DMS79 (cell line): ENCODE results near the gene PSMD5.

Experiments
- DNase-seq: peaks from one replicate; lab custom pipeline; 2025; lab: John Stamatoyannopoulos, UW

PSMD5 gene

GRCh38 chr9:120875195-120875565 lies 32.5 kb upstream of the PSMD5 start:
- no peak for DNase-seq

- DNase-seq: no peak
Measured at GRCh38 chr9:120874226-120875194, 31.8 kb upstream of the PSMD5 start.

- DNase-seq: no peak
Measured at GRCh38 chr9:120873512-120873911, 30.8 kb upstream of the PSMD5 start.

- no peak for DNase-seq
Measured at GRCh38 chr9:120872791-120873502, 30.2 kb upstream of the PSMD5 start.

- no peak for DNase-seq
Measured at GRCh38 chr9:120870206-120870605, 27.5 kb upstream of the PSMD5 start.

- no peak for DNase-seq
Measured at GRCh38 chr9:120869726-120870125, 27.0 kb upstream of the PSMD5 start.

DNA sequence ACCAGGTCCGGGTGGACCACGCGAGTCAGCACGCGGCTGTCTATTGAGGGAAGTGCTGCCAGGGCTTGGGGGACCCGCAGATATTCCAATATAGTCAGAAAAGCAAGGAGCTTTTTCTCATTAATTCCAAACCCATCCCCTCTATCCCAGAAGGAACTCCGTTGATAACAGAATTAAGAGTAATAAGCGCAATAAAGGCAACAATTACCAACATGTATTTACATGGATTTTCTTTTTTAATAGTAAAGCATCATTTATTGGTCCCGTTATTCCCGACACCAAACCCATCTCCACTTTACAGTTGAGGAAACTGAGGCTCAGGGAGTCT lies 26.6 kb upstream of the PSMD5 start:
- DNase-seq: no peak

DNA sequence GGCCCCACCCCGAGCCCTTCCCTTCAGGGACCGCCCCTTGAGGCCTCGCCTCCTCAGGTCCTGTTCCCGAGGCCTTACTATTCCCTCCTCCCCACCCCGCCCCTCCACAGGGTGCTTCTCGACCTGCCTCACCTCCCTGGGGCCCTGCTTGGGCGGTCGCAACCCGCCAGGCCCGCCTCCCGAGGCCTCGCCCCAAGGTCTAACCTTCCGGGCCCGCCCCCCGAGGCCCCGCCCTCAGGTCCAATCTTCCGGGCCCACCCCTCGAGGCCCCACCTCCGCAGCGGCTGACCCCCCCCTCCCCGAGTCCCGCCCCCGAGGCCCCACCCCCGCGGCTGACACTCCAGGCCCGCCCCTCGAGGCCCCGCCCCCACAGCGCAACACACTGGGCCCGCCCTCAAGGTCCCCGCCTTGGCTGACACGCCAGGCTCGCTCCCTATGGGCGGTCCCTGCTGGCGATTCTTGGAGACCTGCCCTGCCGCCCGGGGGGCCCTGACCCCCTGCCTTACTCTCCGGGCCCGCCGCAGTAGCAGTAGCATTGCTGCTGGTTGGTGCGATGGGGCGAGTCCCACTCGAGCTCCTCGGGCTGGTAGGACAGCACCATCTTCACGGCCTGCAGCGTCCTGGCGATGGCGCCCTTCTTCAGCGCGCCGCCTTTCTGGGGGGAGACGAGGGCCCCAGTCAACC lies 26.1 kb upstream of the PSMD5 start:
- no peak for DNase-seq

DNA sequence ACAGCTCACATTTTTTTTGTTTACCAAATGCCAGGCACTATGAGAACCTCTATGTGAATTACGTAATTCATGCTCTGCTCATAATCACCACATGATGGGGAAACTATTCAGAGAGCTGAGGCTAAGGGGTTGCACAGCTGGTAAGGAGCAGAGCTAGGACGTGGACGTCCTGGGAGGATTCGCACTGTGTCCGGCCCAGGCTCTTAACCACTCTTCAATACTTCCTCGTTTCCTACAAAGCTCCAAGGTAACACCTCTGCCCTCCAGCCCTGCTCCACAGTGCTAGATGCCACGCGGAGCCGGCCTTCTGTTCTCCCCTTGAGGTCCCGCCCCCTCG lies 25.6 kb upstream of the PSMD5 start:
- DNase-seq: no peak

GRCh38 chr9:120867676-120868338 lies 25.1 kb upstream of the PSMD5 start:
- no peak for DNase-seq

GRCh38 chr9:120866651-120867050 lies 23.9 kb upstream of the PSMD5 start:
- no peak for DNase-seq

DNA sequence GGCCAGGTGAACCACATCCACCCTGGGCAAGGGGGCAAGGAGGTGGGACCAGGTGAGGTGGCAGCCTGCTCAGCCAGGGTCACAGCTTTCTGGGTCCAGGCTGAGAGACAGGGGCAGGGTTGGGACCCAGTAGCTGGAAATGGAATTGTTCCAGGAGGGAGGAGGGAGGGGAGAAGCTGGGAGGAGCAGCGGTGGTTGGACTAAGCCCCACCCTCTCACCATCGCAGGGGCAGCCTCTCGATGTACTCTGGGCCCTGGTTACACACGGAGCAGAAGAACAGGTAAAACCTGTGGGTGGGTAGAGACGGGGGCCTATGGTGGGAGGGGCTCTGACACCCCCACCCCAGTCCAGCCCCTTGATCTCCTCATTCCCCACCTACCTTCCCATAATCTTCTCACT lies 23.1 kb upstream of the PSMD5 start:
- no peak for DNase-seq

- DNase-seq: no peak
Measured at GRCh38 chr9:120865176-120865575, 22.5 kb upstream of the PSMD5 start.

DNA sequence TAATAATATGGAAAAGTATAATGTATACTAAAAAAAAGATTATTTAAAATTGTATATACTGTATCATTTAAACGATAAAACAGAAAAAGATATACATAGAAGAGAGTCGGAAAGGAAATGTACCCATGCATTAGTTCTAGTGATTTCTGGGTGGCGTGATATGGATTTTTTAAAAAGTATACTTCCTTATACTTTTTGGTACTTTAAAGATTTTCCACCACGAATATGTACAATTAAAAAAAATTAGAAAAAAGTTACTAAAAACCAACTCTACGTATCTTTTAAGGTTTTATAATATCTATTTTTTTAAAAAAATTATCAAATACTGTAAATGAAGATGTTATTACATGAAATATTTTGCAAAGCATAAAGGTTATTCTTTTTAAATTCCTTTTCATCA lies 22.0 kb upstream of the PSMD5 start:
- DNase-seq: no peak

- no peak for DNase-seq
Measured at GRCh38 chr9:120863833-120864232, 21.1 kb upstream of the PSMD5 start.

GRCh38 chr9:120862452-120862851 lies 19.7 kb upstream of the PSMD5 start:
- no peak for DNase-seq

DNA sequence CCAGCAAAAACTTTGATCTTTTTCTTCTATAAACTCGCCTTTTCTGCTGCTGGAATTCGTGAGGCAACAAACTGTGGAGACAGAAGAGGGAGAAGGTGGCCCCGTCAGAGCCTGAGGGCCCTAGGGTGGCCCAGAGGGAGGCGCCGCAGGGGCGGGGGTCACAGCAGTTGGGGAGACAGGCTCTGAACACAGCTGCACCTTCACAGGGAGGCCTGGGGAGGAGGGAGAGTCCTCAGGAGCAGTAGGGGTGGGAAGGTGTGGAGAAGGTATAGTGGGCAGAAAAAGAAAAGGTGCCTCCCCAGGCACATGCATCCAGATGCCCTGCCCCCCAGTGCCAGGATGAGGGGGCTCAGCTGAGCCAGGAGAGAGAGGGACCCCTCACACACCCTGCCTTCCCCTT lies 19.2 kb upstream of the PSMD5 start:
- no peak for DNase-seq

DNA sequence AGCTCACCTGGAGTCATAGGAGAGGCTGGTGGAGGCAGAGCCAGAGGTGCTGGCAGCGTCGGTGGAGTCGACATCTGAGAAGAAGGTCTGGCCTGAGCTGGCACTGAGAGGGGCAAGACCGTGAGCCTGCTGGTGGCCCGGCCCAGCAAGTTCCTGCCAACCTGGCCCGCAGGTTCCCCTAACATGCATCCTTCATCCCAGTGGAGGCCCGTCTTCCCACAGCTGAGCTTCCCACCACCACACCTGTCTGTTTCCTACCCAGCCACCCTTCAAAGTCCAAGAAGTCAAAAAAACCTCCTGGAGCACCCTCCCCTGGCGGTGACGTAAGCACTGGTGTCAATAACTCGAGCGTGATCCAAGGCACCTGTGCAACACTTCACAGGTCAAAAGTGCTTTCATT lies 17.4 kb upstream of the PSMD5 start:
- no peak for DNase-seq

GRCh38 chr9:120859361-120859760 lies 16.6 kb upstream of the PSMD5 start:
- no peak for DNase-seq

- no peak for DNase-seq
Measured at GRCh38 chr9:120857902-120858301, 15.2 kb upstream of the PSMD5 start.

GRCh38 chr9:120857481-120857880 lies 14.8 kb upstream of the PSMD5 start:
- DNase-seq: no peak

DNA sequence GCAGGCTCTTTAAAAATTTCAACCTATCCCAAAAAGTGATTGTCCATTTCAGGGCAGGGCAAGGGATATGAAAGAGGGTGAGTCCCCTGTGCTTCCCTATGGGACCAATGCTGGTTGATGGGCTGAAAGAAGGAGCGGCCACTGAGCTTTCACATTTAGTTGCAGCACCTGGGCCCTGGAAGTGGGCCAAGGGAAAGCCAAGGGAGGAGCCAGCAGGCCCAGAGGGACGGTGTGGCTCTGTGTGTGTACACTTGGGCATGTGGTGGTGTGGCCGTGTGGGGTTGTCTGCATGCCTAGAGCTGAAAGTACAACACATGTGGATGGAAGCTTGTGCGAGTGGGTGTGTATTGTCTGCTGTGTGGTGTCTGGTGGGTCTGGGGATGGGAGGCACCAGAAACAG lies 14.0 kb upstream of the PSMD5 start:
- DNase-seq: no peak
